HepG2 (cell line): ENCODE measurements around the gene SNX21.

ENCODE experiments used
- FOXJ3 ChIP-seq: sonication (generic); formaldehyde crosslinking; IDR thresholded peaks from 2 replicates; pipeline ENCODE4 v1.4.0; 2020; ENCODE audit warnings: missing genetic modification reagents, mild to moderate bottlenecking, borderline replicate concordance
- HDAC2 ChIP-seq: sonication (generic); formaldehyde crosslinking; IDR thresholded peaks from 2 replicates; pipeline ENCODE4 v1.4.0; 2020; ENCODE audit warnings: missing genetic modification reagents
- HDAC6 ChIP-seq: fragments of 200-600 bp; sonication (generic); IDR thresholded peaks from 2 replicates; pipeline ENCODE4 v1.7.0; 2017; ENCODE audit warnings: mild to moderate bottlenecking, antibody characterized with exemption, low read length, low read depth
- HOXA5 ChIP-seq: sonication (generic); formaldehyde crosslinking; IDR thresholded peaks from 2 replicates; pipeline ENCODE4 v1.4.0; 2020; ENCODE audit warnings: missing genetic modification reagents
- JUND ChIP-seq: sonication (generic); formaldehyde crosslinking; IDR thresholded peaks from 2 replicates; pipeline ENCODE4 v1.8.0; 2022; ENCODE audit warnings: mild to moderate bottlenecking, missing genetic modification reagents
- KLF13 ChIP-seq: sonication (generic); formaldehyde crosslinking; IDR thresholded peaks from 2 replicates; pipeline ENCODE4 v1.4.0; 2020; ENCODE audit warnings: mild to moderate bottlenecking, missing genetic modification reagents
- MEIS1 ChIP-seq: sonication (generic); formaldehyde crosslinking; IDR thresholded peaks from 2 replicates; pipeline ENCODE4 v1.9.0; 2021; ENCODE audit warnings: mild to moderate bottlenecking, missing genetic modification reagents, moderate library complexity, borderline replicate concordance
- POLR2A ChIP-seq, 2 experiments: IDR thresholded peaks; 2 replicates each; pipeline ENCODE4 v1.6.1; 2011; ENCODE audit warnings: low read depth in 2 of 2, low read length in 2 of 2, mild to moderate bottlenecking in 1 of 2, moderate library complexity in 1 of 2; ENCODE audit not compliant: insufficient read depth in 1 of 2
- POLR2AphosphoS5 ChIP-seq: IDR thresholded peaks from 2 replicates; pipeline ENCODE4 v1.6.1; 2012; ENCODE audit warnings: low read depth, low read length
- TAF1 ChIP-seq: sonication (generic); formaldehyde crosslinking; IDR thresholded peaks from 2 replicates; pipeline ENCODE4 v1.4.0; 2020; ENCODE audit warnings: missing genetic modification reagents
- TF ChIP-seq, protein P1 (sequence below): sonication (generic); formaldehyde crosslinking; IDR thresholded peaks from 2 replicates; pipeline ENCODE4 v1.8.0; 2022; ENCODE audit warnings: low read depth, missing genetic modification reagents
- TF ChIP-seq, protein P2 (sequence below): sonication (generic); formaldehyde crosslinking; IDR thresholded peaks from 2 replicates; pipeline ENCODE4 v1.5.0; 2020; ENCODE audit warnings: mild to moderate bottlenecking, missing genetic modification reagents, moderate library complexity

DNA sequence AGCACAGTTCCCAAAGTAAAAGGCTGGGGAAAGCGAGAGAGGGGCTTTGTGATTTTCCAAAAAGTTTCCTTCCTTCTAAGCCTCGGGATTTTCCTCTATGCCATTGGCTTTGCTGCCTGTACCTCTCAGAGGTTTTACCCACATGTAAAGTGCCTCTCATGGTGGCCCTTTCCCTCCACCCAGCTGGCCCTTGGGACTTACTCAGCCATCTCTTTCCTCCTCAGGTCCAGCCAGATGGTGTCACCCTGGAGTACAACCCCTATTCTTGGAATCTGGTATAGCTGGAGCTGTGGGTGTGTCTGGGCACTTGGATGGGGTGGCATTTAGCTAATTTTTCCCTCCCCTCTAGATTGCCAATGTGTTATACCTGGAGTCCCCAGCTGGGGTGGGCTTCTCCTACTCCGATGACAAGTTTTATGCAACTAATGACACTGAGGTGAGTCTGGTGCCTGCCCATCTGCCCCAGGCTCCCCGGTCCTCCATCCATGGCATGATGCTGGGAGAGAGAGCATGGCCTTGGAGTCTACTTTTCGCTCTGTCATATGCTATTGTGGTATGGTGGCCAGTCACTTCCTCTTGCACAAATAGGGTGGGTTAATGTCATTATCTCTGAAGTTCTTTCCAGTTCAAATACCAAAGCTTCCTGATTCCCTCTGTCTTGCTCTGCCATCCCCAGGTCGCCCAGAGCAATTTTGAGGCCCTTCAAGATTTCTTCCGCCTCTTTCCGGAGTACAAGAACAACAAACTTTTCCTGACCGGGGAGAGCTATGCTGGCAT is 58.6 kb downstream of the SNX21 start:
- no peak for TF ChIP-seq POLR2A (IDR thresholded peaks at IDR 0.05; ENCODE audit: insufficient read depth in 1 of 2, low read depth in 2 of 2, low read length in 2 of 2)
- TF ChIP-seq, protein P1, sequence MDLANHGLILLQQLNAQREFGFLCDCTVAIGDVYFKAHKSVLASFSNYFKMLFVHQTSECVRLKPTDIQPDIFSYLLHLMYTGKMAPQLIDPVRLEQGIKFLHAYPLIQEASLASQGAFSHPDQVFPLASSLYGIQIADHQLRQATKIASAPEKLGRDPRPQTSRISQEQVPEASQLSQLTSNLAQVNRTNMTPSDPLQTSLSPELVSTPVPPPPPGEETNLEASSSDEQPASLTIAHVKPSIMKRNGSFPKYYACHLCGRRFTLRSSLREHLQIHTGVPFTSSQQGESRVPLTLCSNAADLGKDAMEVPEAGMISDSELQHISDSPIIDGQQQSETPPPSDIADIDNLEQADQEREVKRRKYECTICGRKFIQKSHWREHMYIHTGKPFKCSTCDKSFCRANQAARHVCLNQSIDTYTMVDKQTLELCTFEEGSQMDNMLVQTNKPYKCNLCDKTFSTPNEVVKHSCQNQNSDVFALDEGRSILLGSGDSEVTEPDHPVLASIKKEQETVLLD (CRISPR knock-in tag): no peak
- no peak for TF ChIP-seq HDAC6
- TF ChIP-seq JUND: no peak
- no peak for TF ChIP-seq HOXA5 (CRISPR knock-in tag)
- no peak for TF ChIP-seq KLF13 (CRISPR knock-in tag)
- TF ChIP-seq TAF1: no peak
- TF ChIP-seq, protein P2, sequence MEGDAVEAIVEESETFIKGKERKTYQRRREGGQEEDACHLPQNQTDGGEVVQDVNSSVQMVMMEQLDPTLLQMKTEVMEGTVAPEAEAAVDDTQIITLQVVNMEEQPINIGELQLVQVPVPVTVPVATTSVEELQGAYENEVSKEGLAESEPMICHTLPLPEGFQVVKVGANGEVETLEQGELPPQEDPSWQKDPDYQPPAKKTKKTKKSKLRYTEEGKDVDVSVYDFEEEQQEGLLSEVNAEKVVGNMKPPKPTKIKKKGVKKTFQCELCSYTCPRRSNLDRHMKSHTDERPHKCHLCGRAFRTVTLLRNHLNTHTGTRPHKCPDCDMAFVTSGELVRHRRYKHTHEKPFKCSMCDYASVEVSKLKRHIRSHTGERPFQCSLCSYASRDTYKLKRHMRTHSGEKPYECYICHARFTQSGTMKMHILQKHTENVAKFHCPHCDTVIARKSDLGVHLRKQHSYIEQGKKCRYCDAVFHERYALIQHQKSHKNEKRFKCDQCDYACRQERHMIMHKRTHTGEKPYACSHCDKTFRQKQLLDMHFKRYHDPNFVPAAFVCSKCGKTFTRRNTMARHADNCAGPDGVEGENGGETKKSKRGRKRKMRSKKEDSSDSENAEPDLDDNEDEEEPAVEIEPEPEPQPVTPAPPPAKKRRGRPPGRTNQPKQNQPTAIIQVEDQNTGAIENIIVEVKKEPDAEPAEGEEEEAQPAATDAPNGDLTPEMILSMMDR (CRISPR knock-in tag): peak; percentile 73
- no peak for TF ChIP-seq POLR2AphosphoS5
- no peak for TF ChIP-seq MEIS1
- TF ChIP-seq FOXJ3 (CRISPR knock-in tag): no peak
- peak; percentile 61; the same call in 1 of the 2 replicates for TF ChIP-seq HDAC2 (CRISPR knock-in tag)
